ENCODE measurements around the gene LRRC8B. TPM values are rescaled to one million over a fixed set of nuclear protein-coding genes. Genes with fewer than 3 reads are reported as not detected.

LRRC8B gene
- total and polyA plus RNA-seq, 2 of the 8 experiments (the other 6 are each of a cell fraction or from before 2014, with no cell fraction given): 18.4 to 29.2 TPM

- TF ChIP-seq SIX5 (IDR thresholded peaks at IDR 0.05; ENCODE audit: low read depth, low read length): no peak
- TF ChIP-seq POLR2AphosphoS5 (IDR thresholded peaks at IDR 0.05; ENCODE audit: low read depth, low read length): no peak
- no peak for TF ChIP-seq RNF2 (IDR thresholded peaks at IDR 0.05; ENCODE audit: borderline replicate concordance, low read depth, low read length, missing control alignments, poor library complexity, severe bottlenecking)
- TF ChIP-seq RFX5 (IDR thresholded peaks at IDR 0.05; ENCODE audit: borderline replicate concordance, low read depth, low read length): no peak
- TF ChIP-seq YY1 (IDR thresholded peaks at IDR 0.05; ENCODE audit: low read depth, low read length): no peak
- TF ChIP-seq FOSL1 (IDR thresholded peaks at IDR 0.05; ENCODE audit: insufficient read depth, low read depth, low read length): no peak
- no peak for TF ChIP-seq RXRA (IDR thresholded peaks at IDR 0.05; ENCODE audit: insufficient read depth, low read depth, low read length)
- no peak for TF ChIP-seq TCF12 (IDR thresholded peaks at IDR 0.05; ENCODE audit: low read depth, low read length)
- TF ChIP-seq CBX5 (IDR thresholded peaks at IDR 0.05; ENCODE audit: low read depth, low read length): no peak
- TF ChIP-seq CEBPB (IDR thresholded peaks at IDR 0.05; ENCODE audit: low read depth, low read length): no peak
- no peak for TF ChIP-seq HDAC2 (IDR thresholded peaks at IDR 0.05; ENCODE audit: borderline replicate concordance in 1 of 2, low read depth in 2 of 2, low read length in 2 of 2)
Measured at GRCh38 chr1:89594096-89594740, 69.6 kb downstream of the LRRC8B start (continued).

Data from H1 (cell line).